GM13977 (cell line): ENCODE results near the gene DUOX1.

ENCODE experiments used
- DNase-seq: peaks from one replicate; pipeline ENCODE4 v3.0.0; 2012; ENCODE audit warnings: low spot score
- CTCF ChIP-seq: IDR thresholded peaks from 2 replicates; pipeline ENCODE4 v1.5.1; 2012; ENCODE audit warnings: mild to moderate bottlenecking, control low read depth; ENCODE audit not compliant: insufficient read depth; ENCODE audit errors: extremely low read depth, missing control alignments
- in situ Hi-C: fragments of 300-500 bp; cut with MboI; formaldehyde crosslinking; loops from one replicate; pipeline ENCODE4 v1.12.0; 2022; ENCODE audit warnings: low sequenced_read_pairs, low pct_unique_long_range_greater_than_20kb, mixed read lengths, inconsistent platforms; ENCODE audit not compliant: unreplicated experiment

Gene DUOX1

DNA sequence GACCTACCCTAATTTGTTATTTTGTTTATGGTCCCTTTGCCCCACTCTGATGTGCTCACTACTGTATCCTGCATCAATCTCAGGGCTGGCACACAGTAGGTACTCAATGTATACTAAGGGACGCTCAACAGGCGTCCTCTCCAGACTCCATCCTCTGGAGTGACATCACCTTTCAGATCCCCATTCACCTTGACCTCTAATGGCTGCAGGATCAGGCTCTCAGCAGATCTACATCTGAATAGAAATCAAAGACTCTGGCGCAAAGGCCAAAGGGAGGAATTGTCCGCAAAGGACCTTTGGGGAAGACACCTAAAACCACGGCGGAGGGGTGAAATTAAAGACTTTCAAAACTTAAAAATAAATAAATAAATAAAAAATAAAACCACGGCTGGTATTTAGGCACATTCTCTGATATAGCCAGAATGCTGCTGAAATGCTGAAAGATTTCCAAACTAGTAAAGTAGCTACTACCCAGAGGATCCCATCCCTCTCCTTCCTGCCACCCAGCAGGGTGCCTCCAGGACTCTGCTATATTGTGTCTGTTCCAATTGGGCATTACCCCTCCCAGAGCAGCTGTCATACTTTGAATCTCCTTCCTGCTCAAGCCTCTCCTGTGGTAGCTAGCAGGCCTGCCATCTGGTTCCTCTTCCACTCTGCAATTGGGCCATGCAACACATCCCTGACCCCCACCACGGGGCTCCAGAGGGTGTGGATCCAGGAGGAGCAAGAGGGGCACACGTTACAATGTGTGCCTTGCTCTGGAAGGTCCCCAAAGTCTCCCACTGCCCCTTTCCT lies 51.9 kb downstream of the DUOX1 start:
- DNase-seq = no peak
- TF ChIP-seq CTCF = no peak

DNA sequence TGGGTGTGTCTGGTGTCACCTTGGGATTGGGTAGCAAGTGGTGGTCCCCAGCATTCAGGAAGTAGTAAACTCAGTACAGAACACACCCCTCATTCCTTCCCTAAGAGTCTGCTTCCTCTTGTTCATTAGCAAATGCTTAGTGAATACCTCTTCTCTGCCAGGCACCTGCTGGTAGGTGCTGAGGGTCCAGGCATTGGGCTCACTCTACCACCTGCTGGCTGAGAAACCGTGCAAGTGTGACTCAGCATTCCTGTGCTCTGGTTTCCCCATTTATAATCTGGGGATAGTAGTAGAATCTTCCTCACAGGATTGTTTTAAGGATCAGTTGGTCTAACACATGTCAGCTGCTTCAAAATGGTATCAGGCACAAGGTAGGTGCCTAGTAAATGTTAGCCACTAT lies 53.2 kb downstream of the DUOX1 start:
- DNase-seq = no peak
- in situ Hi-C loops = no loop called here
- no peak for TF ChIP-seq CTCF

More for the DNA sequence above, 51.9 kb downstream of the DUOX1 start:
- in situ Hi-C loops = no loop called here

GRCh38 chr15:45183511-45183910 lies 53.7 kb downstream of the DUOX1 start:
- no peak for TF ChIP-seq CTCF
- DNase-seq = no peak
- in situ Hi-C loops = no loop called here

DNA sequence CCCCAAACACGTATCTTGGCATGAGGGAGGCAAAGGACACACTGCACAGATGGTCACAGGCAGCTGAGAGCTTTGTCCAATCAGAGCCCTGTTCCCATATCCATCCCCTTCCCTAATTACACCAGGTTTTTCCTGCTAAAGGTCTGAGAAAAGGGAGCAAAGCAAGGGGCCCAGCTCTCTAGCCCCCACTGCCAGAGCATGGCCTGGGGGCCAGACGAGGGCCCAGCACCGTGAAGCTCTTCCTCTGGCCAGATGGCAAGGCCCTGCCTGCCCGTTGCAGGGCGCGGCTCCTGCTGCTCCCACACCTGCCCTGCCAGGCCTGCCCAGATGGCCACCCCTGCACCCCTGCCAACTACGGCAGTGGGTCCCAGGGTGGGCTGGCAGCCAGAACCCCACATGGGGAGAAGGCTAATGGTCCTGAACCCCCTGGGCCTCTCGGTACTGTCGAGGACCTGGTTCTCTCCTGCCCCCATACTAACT lies 54.8 kb downstream of the DUOX1 start:
- no peak for TF ChIP-seq CTCF
- in situ Hi-C loops = no loop called here
- DNase-seq = peak; percentile 7

DNA sequence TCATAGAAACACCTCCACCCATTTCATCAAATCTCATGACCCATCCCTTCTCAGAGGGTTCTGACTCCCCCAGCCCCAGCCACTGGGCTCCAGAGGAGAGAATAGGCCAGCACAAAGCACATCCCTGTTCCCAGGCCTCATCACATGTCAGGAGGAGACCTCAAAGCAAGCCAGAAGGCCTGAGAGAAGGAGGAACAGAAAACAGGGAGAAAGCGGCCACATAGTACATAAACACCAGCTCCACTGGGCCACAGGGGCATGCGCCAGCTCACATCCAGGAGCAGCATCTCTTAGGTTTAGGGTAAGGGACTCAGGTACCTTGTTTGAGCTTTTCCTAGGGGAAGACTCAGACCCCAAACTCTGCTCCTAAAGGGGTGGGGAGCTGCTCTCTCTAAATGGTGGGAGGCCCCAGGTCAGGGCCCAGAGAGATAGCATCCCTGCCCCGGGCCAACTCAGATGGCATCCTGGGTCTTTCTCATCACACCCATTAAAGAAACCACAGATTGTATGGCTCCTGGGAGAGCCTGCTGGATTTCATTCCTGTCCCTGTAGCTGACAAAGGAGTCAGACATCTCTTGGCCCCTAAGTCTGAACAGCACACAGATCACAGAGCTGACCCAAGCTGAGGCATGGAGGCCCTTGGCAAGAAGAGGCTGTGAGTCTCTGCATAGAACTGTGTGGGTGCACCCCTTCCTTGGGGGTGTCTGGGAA lies 55.4 kb downstream of the DUOX1 start:
- in situ Hi-C loops = no loop called here
- peak; percentile 15 for DNase-seq
- no peak for TF ChIP-seq CTCF

DNA sequence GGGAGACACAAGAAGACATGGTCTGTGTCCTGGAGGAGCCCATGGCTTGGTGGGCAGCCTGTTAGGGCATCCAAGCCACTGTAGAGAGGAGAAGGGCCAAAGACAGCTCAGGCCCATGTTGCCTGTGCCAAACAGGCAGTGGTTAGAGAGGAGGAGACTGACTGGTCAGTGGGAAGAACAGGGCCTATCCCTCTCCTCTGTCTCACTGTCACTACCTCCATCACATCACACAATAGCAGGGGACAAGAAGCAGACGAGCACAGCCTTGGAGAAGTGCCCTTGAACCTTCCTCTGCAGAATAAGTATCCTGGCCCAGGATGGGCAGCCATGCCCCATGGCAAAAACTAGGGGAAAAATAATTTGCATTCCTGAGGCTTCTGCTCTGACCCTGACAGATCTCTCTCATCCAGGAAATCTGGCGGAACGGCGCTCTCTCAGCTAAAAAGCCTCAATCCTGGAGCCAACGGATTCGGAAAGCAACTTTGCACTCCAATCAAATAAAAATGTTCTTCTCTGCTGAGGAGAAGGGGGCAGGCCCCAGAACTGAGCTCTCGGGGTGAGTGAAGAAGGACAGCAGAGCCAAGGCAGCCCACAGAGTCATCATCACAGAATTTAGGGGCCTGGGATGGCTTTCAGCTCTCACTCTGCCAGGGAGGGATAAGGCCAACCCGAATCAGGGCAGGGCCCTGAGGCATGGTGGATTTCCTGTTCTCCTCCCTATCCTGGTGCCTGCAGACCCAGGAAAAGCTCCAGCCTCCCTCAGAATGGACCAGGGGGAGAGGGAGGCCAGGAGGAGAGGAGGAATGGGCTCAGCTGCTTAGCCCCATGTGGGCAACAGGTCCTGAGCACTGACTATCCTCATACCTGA lies 56.3 kb downstream of the DUOX1 start:
- in situ Hi-C loops = no loop called here
- DNase-seq = peak; percentile 20
- no peak for TF ChIP-seq CTCF
